GM21723 (cell line): ENCODE measurements around the gene NFIB.

ENCODE experiments used
- ATAC-seq: cut with Tn5 transposase; IDR thresholded peaks from one replicate; pipeline ENCODE4 v1.9.1; 2021; ENCODE audit warnings: mild to moderate bottlenecking, moderate library complexity; ENCODE audit not compliant: unreplicated experiment

NFIB gene

DNA sequence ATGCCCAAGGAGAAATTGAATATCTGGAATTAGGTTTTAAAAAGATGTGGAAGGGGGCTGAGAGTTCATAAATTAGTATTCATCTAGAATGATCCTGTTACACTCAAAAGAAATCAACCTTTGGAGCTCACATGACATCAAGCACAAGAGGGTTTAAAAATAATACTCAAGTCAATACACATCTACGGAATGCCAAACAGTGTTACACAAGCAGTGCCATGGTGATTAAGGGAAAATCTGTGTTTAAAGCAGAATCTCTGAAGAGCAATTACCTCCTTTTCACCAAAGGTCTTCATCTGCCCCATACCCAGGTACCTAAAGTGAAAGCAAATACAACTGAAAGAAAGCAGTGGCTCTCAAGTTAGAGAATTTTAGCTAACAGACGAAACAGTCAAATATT lies 261.6 kb downstream of the NFIB start:
- no peak for ATAC-seq

DNA sequence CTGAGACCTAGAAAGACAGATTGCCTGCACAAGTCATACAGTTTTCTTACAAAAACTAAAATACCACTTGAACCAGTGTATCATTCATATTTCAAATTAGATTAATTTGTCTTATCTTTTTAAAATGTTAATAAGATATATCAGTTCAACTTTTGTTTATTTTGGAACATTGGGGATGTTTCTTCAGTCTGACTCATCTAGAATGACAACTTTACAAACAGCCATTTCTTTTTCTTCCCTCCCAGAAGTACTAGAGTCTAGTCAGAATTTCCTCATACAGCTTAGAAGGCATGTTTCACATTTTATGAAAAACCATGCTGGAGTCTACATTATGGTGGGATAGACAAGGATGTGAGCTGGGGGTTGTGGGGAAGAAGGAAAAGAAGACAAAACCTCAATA lies 262.5 kb downstream of the NFIB start:
- ATAC-seq: no peak

DNA sequence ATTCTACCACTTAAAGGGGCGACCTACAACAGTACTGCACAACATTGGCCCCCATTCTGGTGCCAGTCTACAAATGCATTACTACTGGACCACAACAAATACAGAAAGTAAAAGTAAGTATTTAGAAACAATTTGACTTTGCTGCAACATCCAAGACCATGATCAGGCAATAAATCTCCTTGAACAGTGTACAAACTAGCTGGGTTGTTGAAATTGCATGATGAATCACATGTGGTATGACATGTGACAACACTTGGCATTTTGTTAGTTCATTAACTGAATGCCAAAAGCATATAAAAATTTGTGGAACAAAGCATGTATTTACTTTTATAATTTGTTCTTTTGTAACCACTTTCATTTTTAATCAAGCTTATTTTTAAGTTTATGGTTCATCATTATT lies 270.5 kb downstream of the NFIB start:
- ATAC-seq: no peak

DNA sequence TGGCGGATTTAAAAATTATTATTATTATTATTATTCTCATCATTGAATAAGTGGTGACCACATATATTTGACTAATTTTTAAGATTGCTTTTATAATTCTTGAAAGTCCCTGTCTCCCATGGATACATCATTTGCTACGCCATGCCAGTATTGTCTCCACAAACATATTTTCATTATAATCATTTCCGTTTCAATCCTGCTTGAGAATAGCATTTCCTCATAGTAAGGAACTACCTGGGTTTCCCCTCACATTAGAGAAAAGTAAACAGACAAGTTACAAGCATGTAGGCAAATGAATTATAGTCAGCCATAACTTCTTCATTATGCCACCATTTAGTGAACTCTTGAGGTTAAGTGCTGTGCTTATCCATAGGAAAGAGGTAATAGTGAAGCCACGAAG lies 276.6 kb downstream of the NFIB start:
- ATAC-seq: no peak

DNA sequence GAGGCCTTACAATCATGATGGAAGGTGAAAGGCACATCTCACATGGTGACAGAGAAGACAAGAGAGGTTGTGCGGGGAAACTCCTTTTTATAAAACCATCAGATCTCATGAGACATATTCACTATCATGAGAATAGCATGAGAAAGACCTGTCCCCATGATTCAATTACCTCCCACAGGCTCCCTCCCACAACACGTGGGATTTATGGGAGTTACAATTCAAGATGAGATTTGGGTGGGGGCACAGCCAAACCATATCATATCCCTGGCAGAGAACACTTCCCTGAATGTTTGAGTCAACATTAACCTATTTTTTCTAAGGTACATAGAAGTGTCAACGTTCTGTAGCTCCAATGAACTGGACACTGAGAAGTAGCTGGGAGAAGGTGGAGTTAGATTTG lies 280.9 kb downstream of the NFIB start:
- ATAC-seq: no peak
